ENCODE data around the gene SYNGAP1.
"Not testable (repeated sequence)": the region's sequence is repeated elsewhere in the genome, so short reads cannot be mapped to it uniquely, and the experiment has no call there.

Gene SYNGAP1

DNA sequence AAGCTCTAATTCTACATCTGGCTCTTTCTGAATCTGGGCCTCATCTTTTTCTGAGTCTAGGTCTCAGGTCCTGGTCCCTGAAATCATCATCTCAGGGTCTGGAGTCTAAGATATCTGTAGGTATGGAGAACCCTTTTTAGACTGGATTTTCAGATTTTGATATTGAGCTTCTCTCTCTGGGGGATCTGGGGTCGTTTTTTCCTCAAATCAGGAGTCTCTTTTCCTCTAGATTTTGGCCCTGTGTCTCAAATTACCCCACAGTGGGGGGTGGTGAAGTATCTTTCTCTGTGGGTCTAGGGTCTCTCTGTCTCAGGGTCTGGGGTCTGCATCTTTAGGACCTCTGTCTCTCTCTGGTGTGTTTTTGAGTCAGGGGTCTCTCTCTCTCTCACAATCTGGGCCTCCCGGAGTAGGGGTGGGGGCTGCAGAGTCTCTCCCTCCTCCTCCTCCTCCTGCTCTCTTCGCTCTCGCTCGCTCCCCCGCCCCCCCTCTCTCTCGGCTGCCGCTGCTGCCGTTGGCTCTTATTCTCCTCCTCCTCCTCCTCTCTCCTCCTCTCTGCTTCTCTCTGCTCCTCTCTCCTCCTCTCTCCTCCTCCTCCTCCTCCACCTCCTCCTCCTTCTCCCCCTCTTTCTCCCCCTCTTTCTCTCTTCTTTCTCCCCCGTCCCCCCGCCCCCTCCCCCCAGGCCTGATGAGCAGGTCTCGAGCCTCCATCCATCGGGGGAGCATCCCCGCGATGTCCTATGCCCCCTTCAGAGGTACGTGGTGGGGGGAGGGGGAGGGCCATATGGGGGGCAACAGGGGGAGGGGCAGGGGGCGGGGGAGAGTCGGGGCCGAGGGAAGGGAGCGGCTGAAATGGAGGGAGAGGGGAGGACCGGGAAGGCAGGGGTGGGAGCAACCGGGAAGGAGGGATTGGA is at the start of gene SYNGAP1:
Gene SYNGAP1 (plus strand): TSS at position 486 of the 911 bp plus-strand sequence. CDS start 200 bp downstream, at position 686.
- peak; percentile 67 for DNase-seq

DNA sequence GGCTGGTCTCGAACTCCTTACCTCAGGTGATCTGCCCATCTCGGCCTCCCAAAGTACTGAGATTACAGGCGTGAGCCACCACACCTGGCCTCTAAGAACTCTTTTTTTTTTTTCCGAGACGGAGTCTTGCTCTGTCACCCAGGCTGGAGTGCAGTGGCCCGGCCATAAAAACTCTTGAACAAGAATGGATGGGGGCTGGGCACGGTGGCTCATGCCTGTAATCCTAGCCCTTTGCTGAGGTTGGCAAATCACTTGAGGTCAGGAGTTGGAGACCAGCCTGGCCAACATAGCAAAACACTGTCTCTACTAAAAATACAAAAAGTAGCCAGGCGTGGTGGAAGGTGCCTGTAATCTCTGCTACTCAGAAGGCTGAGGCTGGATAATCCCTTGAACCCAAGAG is 48.0 kb upstream of the SYNGAP1 start:
- not testable (repeated sequence) for DNase-seq

GRCh38 chr6:33372526-33373123 is 47.2 kb upstream of the SYNGAP1 start:
- no peak for DNase-seq

- no peak for DNase-seq
Observed at GRCh38 chr6:33373960-33374910, 45.6 kb upstream of the SYNGAP1 start.

- peak; percentile 78 for DNase-seq
Observed at GRCh38 chr6:33375143-33375671, 44.7 kb upstream of the SYNGAP1 start.

GRCh38 chr6:33377171-33377570 is 42.7 kb upstream of the SYNGAP1 start:
- DNase-seq, result no peak

- DNase-seq, result not testable (repeated sequence)
Observed at GRCh38 chr6:33379184-33379583, 40.7 kb upstream of the SYNGAP1 start.

- DNase-seq, result peak; percentile 75
Observed at GRCh38 chr6:33380272-33380981, 39.4 kb upstream of the SYNGAP1 start.

DNA sequence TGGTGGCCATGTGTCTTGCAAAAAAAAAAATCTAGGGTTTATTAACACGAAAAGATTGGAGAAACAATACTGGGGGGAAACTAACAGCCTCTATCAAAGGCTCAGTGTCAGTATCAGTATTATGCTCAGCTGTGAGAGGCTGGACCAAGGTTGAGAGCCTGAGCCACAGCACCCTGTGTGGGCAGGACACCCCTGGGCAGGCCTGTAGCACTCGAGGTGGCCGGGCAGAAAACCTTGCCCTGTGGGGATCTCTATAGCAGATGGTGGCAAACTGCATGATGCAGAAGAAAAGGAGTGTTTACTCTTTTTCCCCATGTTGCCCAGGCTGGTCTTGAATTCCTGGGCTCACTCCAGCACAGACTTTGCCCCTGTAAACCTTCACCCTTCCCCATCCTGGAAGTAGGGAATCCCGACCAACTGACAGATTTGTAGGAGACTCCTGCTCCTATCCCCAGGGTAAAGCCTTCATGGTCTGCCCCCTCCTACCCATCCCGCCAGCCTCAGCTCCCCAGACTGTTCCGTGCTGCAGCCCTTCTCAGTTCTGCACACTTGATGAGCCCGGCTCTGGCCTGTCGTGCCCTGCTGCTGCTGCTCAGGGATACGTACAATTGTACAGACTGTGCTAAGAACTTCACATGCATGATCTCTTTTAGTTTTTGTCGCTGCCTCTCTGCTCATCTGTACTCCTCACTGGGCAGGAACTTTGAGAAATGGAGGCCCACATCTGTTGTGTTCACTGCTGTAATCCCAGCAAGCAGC is 36.3 kb upstream of the SYNGAP1 start:
- DNase-seq, result no peak

- no peak for DNase-seq
Observed at GRCh38 chr6:33384581-33385020, 35.3 kb upstream of the SYNGAP1 start.

- DNase-seq, result no peak
Observed at GRCh38 chr6:33390173-33390572, 29.7 kb upstream of the SYNGAP1 start.

DNA sequence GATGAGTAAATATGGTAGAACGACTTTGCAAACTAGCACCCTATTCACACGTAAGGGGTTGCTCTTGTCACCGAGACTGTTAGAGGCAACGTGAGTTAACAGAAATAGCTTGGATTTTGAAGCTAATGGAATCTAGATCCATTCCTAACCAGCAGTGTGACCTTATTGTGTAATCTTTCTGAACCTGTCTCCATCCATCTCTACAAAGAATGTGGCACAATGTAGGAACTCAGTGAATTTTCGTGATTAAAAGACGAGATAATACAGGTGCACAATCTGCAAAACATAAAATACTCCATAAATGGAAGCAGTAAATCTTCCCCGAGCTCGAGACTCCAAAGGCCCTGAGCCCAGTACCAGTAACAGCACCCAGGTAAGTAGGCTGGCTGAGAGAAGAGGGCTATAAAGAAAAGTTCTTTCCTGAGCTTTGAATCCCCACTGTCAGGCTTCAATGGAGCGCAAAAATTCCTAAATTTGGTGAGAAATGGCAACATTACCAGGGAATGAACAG is 29.0 kb upstream of the SYNGAP1 start:
- DNase-seq, result no peak

GRCh38 chr6:33391278-33391921 is 28.5 kb upstream of the SYNGAP1 start, which contains the start of gene KIFC1:
TSS of gene KIFC1 (plus strand) at chr6:33391823. CDS start at chr6:33391986, 163 bp downstream.
- DNase-seq, result peak; percentile 100

GRCh38 chr6:33391922-33392594 is 27.8 kb upstream of the SYNGAP1 start:
- DNase-seq, result peak; percentile 53

DNA sequence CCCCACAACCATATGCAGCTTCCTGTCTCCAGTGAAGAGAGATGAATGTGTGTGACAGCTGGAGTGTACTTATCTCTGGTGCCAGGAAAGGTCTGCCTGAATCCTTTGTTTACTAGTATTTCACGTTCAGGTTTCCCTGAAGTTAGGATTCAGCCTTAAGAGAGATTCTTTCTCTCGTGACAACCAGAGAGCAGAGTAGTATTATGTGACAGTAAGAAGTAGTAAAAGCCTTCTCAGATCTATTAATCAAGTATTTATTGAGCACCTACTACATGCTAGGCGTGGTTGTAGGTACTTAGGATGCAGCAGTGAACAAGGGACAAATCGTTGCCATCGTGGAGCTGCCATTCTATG is 27.3 kb upstream of the SYNGAP1 start:
- no peak for DNase-seq

- DNase-seq, result no peak
Observed at GRCh38 chr6:33392979-33393378, 26.9 kb upstream of the SYNGAP1 start.

- no peak for DNase-seq
Observed at GRCh38 chr6:33397541-33397940, 22.3 kb upstream of the SYNGAP1 start.

DNA sequence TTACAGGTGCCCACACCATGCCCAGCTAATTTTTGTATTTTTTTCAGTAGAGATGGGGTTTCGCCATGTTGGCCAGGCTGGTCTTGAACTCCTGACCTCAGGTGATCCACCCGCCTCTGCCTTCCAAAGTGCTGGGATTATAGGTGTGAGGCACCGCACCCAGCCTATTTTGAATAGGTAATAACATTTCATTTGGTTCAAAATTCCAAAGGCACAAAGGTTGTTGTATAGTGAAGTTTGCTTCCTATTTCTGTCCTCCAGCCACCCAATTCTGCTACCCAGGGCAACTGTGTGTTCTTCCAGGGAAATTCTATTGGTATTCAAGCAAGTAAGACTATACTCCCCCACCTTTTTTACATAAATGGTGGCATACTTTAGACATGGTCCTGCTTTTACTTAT is 21.3 kb upstream of the SYNGAP1 start:
- DNase-seq, result not testable (repeated sequence)

- DNase-seq, result not testable (repeated sequence)
Observed at GRCh38 chr6:33399881-33400280, 20.0 kb upstream of the SYNGAP1 start.

DNA sequence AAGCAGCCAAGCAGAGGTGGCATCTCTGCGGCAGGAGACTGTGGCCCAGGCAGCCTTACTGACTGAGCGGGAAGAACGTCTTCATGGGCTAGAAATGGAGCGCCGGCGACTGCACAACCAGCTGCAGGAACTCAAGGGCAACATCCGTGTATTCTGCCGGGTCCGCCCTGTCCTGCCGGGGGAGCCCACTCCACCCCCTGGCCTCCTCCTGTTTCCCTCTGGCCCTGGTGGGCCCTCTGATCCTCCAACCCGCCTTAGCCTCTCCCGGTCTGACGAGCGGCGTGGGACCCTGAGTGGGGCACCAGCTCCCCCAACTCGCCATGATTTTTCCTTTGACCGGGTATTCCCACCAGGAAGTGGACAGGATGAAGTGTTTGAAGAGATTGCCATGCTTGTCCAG is 15.0 kb upstream of the SYNGAP1 start:
- no peak for DNase-seq

All from hematopoietic multipotent progenitor cell treated with erythropoietin and hydrocortisone succinate and interleukin-3 and kit ligand, for 6 days (in vitro differentiated cells).